Body of pancreas (tissue), 4 donors: ENCODE data around the gene MSL2. TPM values are rescaled to one million over a fixed set of nuclear protein-coding genes. Genes with fewer than 3 reads are reported as not detected.
"Not testable (repeated sequence)": the region's sequence is repeated elsewhere in the genome, so short reads cannot be mapped to it uniquely, and the experiment has no call there.

Experiments
- ATAC-seq: fragments of 150-250 bp; one replicate; pipeline ENCODE4 v1.9.1; 2016
- DNase-seq, 4 donors: peaks; one replicate each; pipeline ENCODE4 v3.0.0-alpha.2; 2019
- H3K27ac ChIP-seq, 4 donors: fragments of 200-600 bp; sonication (generic); 1 replicate in 3 of 4; 2 replicates in 1 of 4; pipeline versions ENCODE4 v1.5.1 to v1.6.1; 2016 to 2019; ENCODE audit warnings: mild to moderate bottlenecking in 1 of 4, mixed read lengths in 1 of 4, moderate library complexity in 1 of 4
- H3K27me3 ChIP-seq, 2 donors: fragments of 200-600 bp; sonication (generic); one replicate each; pipeline ENCODE4 v1.6.0; 2016; ENCODE audit warnings: mild to moderate bottlenecking in 1 of 2
- H3K36me3 ChIP-seq, 2 donors: fragments of 200-600 bp; sonication (generic); replicated peaks in 1 of 2; 2 replicates each; pipeline ENCODE4 v1.5.1; 2016; ENCODE audit warnings: low read depth in 2 of 2; ENCODE audit not compliant: insufficient read depth in 1 of 2
- H3K4me1 ChIP-seq: fragments of 200-600 bp; sonication (generic); one replicate; pipeline ENCODE4 v1.6.0; 2016
- H3K4me3 ChIP-seq, 2 donors: fragments of 200-600 bp; sonication (generic); 1 replicate in 1 of 2; 2 replicates in 1 of 2; pipeline ENCODE4 v1.5.1; 2016 to 2019
- H3K9me3 ChIP-seq, 3 donors: fragments of 200-600 bp; sonication (generic); 1 replicate in 2 of 3; 2 replicates in 1 of 3; pipeline ENCODE4 v1.5.1; 2016
- POLR2A ChIP-seq, 3 donors: fragments of 450-650 bp; IDR thresholded peaks; one replicate each; pipeline ENCODE4 v1.6.1; 2016; ENCODE audit warnings: antibody characterized with exemption in 3 of 3, mild to moderate bottlenecking in 2 of 3
- WGBS, 2 donors: methylation state at CpG; one replicate each; pipeline ENCODE4 v1.1.5; 2017; 5-methylcytosine and 5-hydroxymethylcytosine counted together
- intact Hi-C: fragments of 100-400 bp; cut with DNase I; formaldehyde crosslinking; loops from one replicate; pipeline ENCODE4 v1.15.1; 2023
- total RNA-seq, 2 donors: library from RNA; depleted of rRNA; stranded (reverse); fragments of >200 nt; gene quantifications; one replicate each; pipeline ENCODE4 v1.1.0, GENCODE V29; 2016
- TF ChIP-seq, protein P1 (sequence below), 7 experiments: fragments of 450-650 bp in 4 of 7; fragments of 200-600 bp in 3 of 7; sonication (generic) in 3 of 7; IDR thresholded peaks; one replicate each; pipeline ENCODE4 v1.5.1; 2016 to 2019; ENCODE audit warnings: antibody characterized with exemption in 7 of 7

The MSL2 gene
- total RNA-seq, 2 donors from 2014 or later = 17.5 to 19.2 TPM

DNA sequence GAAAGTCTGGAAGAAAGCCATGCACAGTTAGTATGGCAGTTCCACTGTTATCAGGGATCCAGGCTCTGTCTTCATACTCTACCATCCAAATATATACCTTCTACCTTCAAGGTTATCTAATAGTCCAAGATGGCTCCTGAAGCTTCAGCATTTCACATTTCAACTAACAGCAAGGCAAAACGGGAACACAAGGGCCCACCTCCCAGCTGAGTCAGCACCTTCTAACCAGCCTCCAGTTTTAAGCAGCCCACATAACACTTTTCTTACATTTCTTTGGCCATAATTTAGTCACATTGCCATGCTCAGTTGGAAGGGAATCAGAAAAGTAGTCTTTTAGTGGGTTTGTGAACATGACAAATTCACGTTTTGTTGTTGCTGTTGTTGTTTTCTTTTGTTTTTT lies 15.4 kb upstream of the MSL2 start:
- TF ChIP-seq, protein P1, sequence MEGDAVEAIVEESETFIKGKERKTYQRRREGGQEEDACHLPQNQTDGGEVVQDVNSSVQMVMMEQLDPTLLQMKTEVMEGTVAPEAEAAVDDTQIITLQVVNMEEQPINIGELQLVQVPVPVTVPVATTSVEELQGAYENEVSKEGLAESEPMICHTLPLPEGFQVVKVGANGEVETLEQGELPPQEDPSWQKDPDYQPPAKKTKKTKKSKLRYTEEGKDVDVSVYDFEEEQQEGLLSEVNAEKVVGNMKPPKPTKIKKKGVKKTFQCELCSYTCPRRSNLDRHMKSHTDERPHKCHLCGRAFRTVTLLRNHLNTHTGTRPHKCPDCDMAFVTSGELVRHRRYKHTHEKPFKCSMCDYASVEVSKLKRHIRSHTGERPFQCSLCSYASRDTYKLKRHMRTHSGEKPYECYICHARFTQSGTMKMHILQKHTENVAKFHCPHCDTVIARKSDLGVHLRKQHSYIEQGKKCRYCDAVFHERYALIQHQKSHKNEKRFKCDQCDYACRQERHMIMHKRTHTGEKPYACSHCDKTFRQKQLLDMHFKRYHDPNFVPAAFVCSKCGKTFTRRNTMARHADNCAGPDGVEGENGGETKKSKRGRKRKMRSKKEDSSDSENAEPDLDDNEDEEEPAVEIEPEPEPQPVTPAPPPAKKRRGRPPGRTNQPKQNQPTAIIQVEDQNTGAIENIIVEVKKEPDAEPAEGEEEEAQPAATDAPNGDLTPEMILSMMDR (IDR thresholded peaks at IDR 0.05) = no peak
- TF ChIP-seq POLR2A (IDR thresholded peaks at IDR 0.05) = no peak
- no peak overlapping the region for H3K4me3 ChIP-seq
- no peaks in the 10 kb centered on the region for H3K9me3 ChIP-seq
- no peak for DNase-seq
- intact Hi-C loops = no loop called here
- 80 to 86% methylated on average over 2 of the region's 2 CpGs for WGBS, 2 donors
- ATAC-seq = no peak
- H3K36me3 ChIP-seq = no peaks in the 10 kb centered on the region
- H3K27ac ChIP-seq = no peak overlapping the region
- H3K27me3 ChIP-seq = no peaks in the 10 kb centered on the region
- no peaks in the 10 kb centered on the region for H3K4me1 ChIP-seq

GRCh38 chr3:136209921-136210320 lies 13.8 kb upstream of the MSL2 start:
- TF ChIP-seq POLR2A (IDR thresholded peaks at IDR 0.05) = no peak
- intact Hi-C loops = no loop called here
- DNase-seq = no peak
- no peak overlapping the region for H3K27ac ChIP-seq
- ATAC-seq = no peak
- H3K9me3 ChIP-seq = no peaks in the 10 kb centered on the region
- no peaks in the 10 kb centered on the region for H3K36me3 ChIP-seq
- no peaks in the 10 kb centered on the region for H3K4me1 ChIP-seq
- no peak overlapping the region for H3K4me3 ChIP-seq
- H3K27me3 ChIP-seq = no peaks in the 10 kb centered on the region

- Histone ChIP-seq H3K9me3 (no peaks in the 10 kb centered on the region), H3K4me3 (no peak overlapping the region), H3K27me3 (no peaks in the 10 kb centered on the region), H3K4me1 (no peaks in the 10 kb centered on the region), H3K27ac (no peak overlapping the region), H3K36me3 (no peaks in the 10 kb centered on the region)
- intact Hi-C loops = no loop called here
- WGBS, 2 donors = 56 to 70% methylated on average over 4 of the region's 4 CpGs
- TF ChIP-seq, protein P1 (IDR thresholded peaks at IDR 0.05) = no peak
- TF ChIP-seq POLR2A (IDR thresholded peaks at IDR 0.05) = no peak
- no peak for DNase-seq
- ATAC-seq = no peak
Observed at GRCh38 chr3:136207489-136208115, 11.5 kb upstream of the MSL2 start.

GRCh38 chr3:136199219-136199618 lies 3.1 kb upstream of the MSL2 start:
- H3K27ac ChIP-seq, DNase-seq, H3K4me3 ChIP-seq, ATAC-seq, H3K27me3 ChIP-seq, H3K9me3 ChIP-seq, intact Hi-C loops, H3K36me3 ChIP-seq: not testable (repeated sequence)
- peaks cover 18% of the 10 kb centered on the region for H3K4me1 ChIP-seq
- WGBS, 2 donors = 87 to 91% methylated on average over 5 of the region's 5 CpGs

DNA sequence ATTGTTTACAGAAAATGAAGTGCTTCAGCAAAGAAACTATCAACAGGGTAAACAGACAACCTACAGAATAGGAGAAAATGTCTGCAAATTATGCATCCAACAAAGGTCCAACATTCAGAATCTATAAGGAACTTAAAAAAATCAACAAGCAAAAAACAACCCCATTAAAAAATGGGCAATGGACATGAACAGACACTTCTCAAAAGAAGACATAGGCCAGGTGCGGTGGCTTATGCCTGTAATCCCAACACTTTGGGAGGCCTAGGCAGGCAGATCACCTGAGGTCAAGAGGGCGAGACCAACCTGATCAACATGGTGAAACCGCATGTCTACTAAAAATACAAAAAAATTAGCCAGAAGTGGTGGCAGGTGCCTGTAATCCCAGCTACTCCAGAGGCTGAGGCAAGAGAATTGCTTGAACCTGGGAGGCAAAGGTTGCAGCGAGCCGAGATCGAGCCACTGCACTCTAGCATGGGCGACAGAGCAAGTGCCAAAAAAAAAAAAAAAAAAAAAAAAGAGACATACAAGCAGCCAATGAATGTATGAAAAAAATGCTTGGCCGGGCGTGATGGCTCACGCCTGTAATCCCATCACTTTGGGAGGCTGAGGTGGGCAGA lies 2.4 kb upstream of the MSL2 start:
- H3K4me1 ChIP-seq = peaks cover 18% of the 10 kb centered on the region
- DNase-seq, H3K9me3 ChIP-seq, intact Hi-C loops, H3K36me3 ChIP-seq, H3K27me3 ChIP-seq, ATAC-seq, H3K4me3 ChIP-seq: not testable (repeated sequence)
- 96 to 97% methylated on average over 9 to 10 of the region's 10 CpGs for WGBS, 2 donors
- H3K27ac ChIP-seq = peak overlapping the region in 1 of 4 donors; percentile 98

GRCh38 chr3:136197159-136197793 lies 1.1 kb upstream of the MSL2 start:
- DNase-seq (no peak), ATAC-seq (no peak)
- peaks cover 24% of the 10 kb centered on the region for H3K4me1 ChIP-seq
- WGBS, 2 donors = 11% methylated on average over 15 of the region's 15 CpGs
- H3K27ac ChIP-seq = peak overlapping the region; percentile 98 to 99 (median 98)
- H3K4me3 ChIP-seq = peak overlapping the region in 1 of 2 donors; percentile 94
- H3K36me3 ChIP-seq = no peaks in the 10 kb centered on the region
- H3K9me3 ChIP-seq = no peaks in the 10 kb centered on the region
- TF ChIP-seq, protein P1 (IDR thresholded peaks at IDR 0.05) = peak in 1 of 7 experiments; percentile 1
- TF ChIP-seq POLR2A (IDR thresholded peaks at IDR 0.05) = no peak
- H3K27me3 ChIP-seq = no peaks in the 10 kb centered on the region
- intact Hi-C loops = no loop called here
